ENCODE results near the gene SLC25A22.

DNA sequence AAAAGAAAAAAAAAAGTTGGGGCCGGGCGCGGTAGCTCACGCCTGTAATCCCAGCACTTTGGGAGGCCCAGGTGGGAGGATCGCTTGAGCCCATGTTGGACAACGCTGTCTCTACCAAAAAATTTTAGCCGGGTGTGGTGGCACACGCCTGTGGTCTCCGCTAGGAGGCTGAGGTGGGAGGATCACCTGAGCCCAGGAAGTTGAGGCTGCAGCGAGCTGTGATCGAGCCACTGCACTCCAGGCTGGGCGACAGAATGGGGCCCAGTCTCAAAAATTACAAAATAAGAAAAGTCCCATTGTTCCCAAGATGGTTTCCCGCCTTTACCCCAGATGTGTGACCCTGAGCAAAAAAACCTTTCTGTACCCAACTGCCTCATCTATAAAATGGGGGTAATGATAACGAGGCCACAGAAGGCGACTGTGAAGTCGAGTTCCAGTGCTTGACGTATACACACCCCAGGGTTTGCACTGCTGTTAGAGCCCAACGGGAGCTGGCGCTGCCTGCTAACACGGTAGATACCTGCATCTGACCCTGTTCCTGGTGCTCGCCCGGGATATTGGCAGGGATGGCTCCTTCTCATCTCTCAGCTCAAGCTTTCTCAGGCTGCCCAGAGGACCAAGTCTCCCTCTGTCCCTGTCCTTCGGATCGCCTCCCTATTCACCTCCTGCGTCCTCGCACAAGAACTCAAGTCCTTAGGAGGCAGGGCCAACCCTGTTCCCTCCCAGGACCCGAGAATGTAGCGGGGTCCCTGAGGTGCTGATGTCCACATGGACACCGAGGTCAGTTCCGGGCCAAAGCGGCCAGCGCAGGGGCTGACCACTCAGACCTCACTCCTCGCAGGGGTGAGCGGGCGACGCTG, 10.6 kb upstream of the SLC25A22 start:
- TF ChIP-seq, protein P1, sequence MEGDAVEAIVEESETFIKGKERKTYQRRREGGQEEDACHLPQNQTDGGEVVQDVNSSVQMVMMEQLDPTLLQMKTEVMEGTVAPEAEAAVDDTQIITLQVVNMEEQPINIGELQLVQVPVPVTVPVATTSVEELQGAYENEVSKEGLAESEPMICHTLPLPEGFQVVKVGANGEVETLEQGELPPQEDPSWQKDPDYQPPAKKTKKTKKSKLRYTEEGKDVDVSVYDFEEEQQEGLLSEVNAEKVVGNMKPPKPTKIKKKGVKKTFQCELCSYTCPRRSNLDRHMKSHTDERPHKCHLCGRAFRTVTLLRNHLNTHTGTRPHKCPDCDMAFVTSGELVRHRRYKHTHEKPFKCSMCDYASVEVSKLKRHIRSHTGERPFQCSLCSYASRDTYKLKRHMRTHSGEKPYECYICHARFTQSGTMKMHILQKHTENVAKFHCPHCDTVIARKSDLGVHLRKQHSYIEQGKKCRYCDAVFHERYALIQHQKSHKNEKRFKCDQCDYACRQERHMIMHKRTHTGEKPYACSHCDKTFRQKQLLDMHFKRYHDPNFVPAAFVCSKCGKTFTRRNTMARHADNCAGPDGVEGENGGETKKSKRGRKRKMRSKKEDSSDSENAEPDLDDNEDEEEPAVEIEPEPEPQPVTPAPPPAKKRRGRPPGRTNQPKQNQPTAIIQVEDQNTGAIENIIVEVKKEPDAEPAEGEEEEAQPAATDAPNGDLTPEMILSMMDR (IDR thresholded peaks at IDR 0.05; ENCODE audit: low read depth, low read length), result no peak
- TF ChIP-seq POLR2A (IDR thresholded peaks at IDR 0.05; ENCODE audit: extremely low read depth, insufficient read length), result no peak
- TF ChIP-seq MYC (IDR thresholded peaks at IDR 0.05; ENCODE audit: low read depth, low read length), result no peak; the same call in 1 of the 2 replicates
